H9 (cell line): ENCODE measurements around the gene MBLAC1. TPM values are rescaled to one million over a fixed set of nuclear protein-coding genes. Genes with fewer than 3 reads are reported as not detected.

Experiments
- DNase-seq: peaks from one replicate; pipeline ENCODE4 v3.0.0-alpha.2; 2017
- H2AFZ ChIP-seq: one replicate; pipeline ENCODE4 v1.6.1; 2013; ENCODE audit warnings: mild to moderate bottlenecking, low read length, control low read depth, moderate library complexity
- H2AK5ac ChIP-seq: 2 replicates; pipeline ENCODE4 v1.6.1; 2013; ENCODE audit warnings: low read length, control low read depth, mixed read lengths; ENCODE audit not compliant: insufficient read length
- H2BK120ac ChIP-seq: one replicate; pipeline ENCODE4 v1.6.1; 2013; ENCODE audit warnings: low read depth, mild to moderate bottlenecking, low read length, control low read depth, inconsistent platforms; ENCODE audit not compliant: poor library complexity, severe bottlenecking
- H2BK12ac ChIP-seq: 2 replicates; pipeline ENCODE4 v1.6.1; 2013; ENCODE audit warnings: low read length, control low read depth, mixed read lengths, low read depth; ENCODE audit not compliant: insufficient read length
- H2BK15ac ChIP-seq: 2 replicates; pipeline ENCODE4 v1.6.1; 2013; ENCODE audit warnings: low read depth, low read length, control low read depth
- H2BK20ac ChIP-seq: one replicate; pipeline ENCODE4 v1.6.1; 2013; ENCODE audit warnings: low read depth, mild to moderate bottlenecking, low read length, control low read depth, inconsistent platforms; ENCODE audit not compliant: poor library complexity, severe bottlenecking
- H2BK5ac ChIP-seq: 2 replicates; pipeline ENCODE4 v1.6.1; 2013; ENCODE audit warnings: low read length, control low read depth, mixed read lengths; ENCODE audit not compliant: insufficient read length
- H3K14ac ChIP-seq: 2 replicates; pipeline ENCODE4 v1.6.1; 2013; ENCODE audit warnings: low read length, control low read depth; ENCODE audit not compliant: insufficient read depth
- H3K18ac ChIP-seq: 2 replicates; pipeline ENCODE4 v1.6.1; 2013; ENCODE audit warnings: low read depth, mild to moderate bottlenecking, mixed read lengths, low read length, control low read depth; ENCODE audit not compliant: insufficient read length
- H3K23ac ChIP-seq: 2 replicates; pipeline ENCODE4 v1.6.1; 2013; ENCODE audit warnings: low read length, control low read depth, mixed read lengths, low read depth; ENCODE audit not compliant: insufficient read length
- H3K23me2 ChIP-seq: 2 replicates; pipeline ENCODE4 v1.6.1; 2013; ENCODE audit warnings: low read depth, mild to moderate bottlenecking, mixed read lengths, low read length, control low read depth; ENCODE audit not compliant: insufficient read length, poor library complexity, severe bottlenecking
- H3K27ac ChIP-seq: 2 replicates; pipeline ENCODE4 v1.5.1; 2013; ENCODE audit warnings: low read length, control low read depth, mixed read lengths, low read depth; ENCODE audit not compliant: insufficient read length
- H3K27me3 ChIP-seq: 2 replicates; pipeline ENCODE4 v1.6.1; 2013; ENCODE audit warnings: low read length, control low read depth, inconsistent platforms; ENCODE audit not compliant: insufficient read depth
- H3K4ac ChIP-seq: 2 replicates; pipeline ENCODE4 v1.6.1; 2013; ENCODE audit warnings: low read depth, mild to moderate bottlenecking, control low read depth, inconsistent platforms, low read length, moderate library complexity
- H3K4me1 ChIP-seq: 2 replicates; pipeline ENCODE4 v1.6.1; 2013; ENCODE audit warnings: low read length, control low read depth, inconsistent platforms; ENCODE audit not compliant: insufficient read depth
- H3K4me2 ChIP-seq: 2 replicates; pipeline ENCODE4 v1.6.1; 2013; ENCODE audit warnings: low read length, control low read depth, mixed read lengths; ENCODE audit not compliant: insufficient read length, insufficient read depth
- H3K56ac ChIP-seq: 2 replicates; pipeline ENCODE4 v1.6.1; 2013; ENCODE audit warnings: low read depth, mild to moderate bottlenecking, mixed read lengths, low read length, control low read depth; ENCODE audit not compliant: insufficient read length
- H3K79me1 ChIP-seq: 2 replicates; pipeline ENCODE4 v1.6.1; 2013; ENCODE audit warnings: low read depth, mild to moderate bottlenecking, moderate library complexity, low read length, control low read depth, inconsistent platforms; ENCODE audit not compliant: insufficient read depth, poor library complexity, severe bottlenecking
- H3K79me2 ChIP-seq: 2 replicates; pipeline ENCODE4 v1.6.1; 2013; ENCODE audit warnings: low read length, control low read depth, inconsistent platforms; ENCODE audit not compliant: insufficient read depth
- H3K9ac ChIP-seq: 2 replicates; pipeline ENCODE4 v1.6.1; 2013; ENCODE audit warnings: low read length, control low read depth, mixed read lengths; ENCODE audit not compliant: insufficient read length; ENCODE audit errors: extremely low read depth
- H3K9me3 ChIP-seq: one replicate; pipeline ENCODE4 v1.6.1; 2013; ENCODE audit warnings: low read depth, low read length, inconsistent platforms; ENCODE audit not compliant: control insufficient read depth
- H3T11ph ChIP-seq: one replicate; pipeline ENCODE4 v1.6.1; 2013; ENCODE audit warnings: mild to moderate bottlenecking, low read length, control low read depth, inconsistent platforms
- H4K20me1 ChIP-seq: one replicate; pipeline ENCODE4 v1.6.1; 2013; ENCODE audit not compliant: control insufficient read depth, insufficient read length, insufficient read depth
- H4K5ac ChIP-seq: 2 replicates; pipeline ENCODE4 v1.6.1; 2013; ENCODE audit warnings: low read depth, mild to moderate bottlenecking, mixed read lengths, low read length, control low read depth; ENCODE audit not compliant: insufficient read length
- H4K8ac ChIP-seq: replicated peaks from 2 replicates; pipeline ENCODE4 v1.6.1; 2013; ENCODE audit warnings: low read length, control low read depth, mixed read lengths, low read depth; ENCODE audit not compliant: insufficient read length
- H4K91ac ChIP-seq: 2 replicates; pipeline ENCODE4 v1.6.1; 2013; ENCODE audit warnings: low read depth, mild to moderate bottlenecking, moderate library complexity, mixed read lengths, low read length, control low read depth; ENCODE audit not compliant: insufficient read length
- H3K27ac Mint-ChIP-seq, 3 experiments: 2 replicates in 2 of 3; 3 replicates in 1 of 3; pipeline ENCODE4 v1.8.0; 2020 to 2021; ENCODE audit warnings: mixed read lengths in 3 of 3, mild to moderate bottlenecking in 1 of 3, moderate library complexity in 1 of 3
- H3K27me3 Mint-ChIP-seq: 2 replicates; pipeline ENCODE4 v1.8.0; 2021; ENCODE audit warnings: low read depth, mild to moderate bottlenecking, moderate library complexity, mixed read lengths
- H3K36me3 Mint-ChIP-seq, 3 experiments: 2 replicates in 2 of 3; 3 replicates in 1 of 3; pipeline ENCODE4 v1.8.0; 2020 to 2021; ENCODE audit warnings: low read depth in 3 of 3, mixed read lengths in 3 of 3; ENCODE audit not compliant: insufficient read depth in 1 of 3
- H3K4me1 Mint-ChIP-seq, 2 experiments: 2 replicates each; pipeline ENCODE4 v1.8.0; 2020; ENCODE audit warnings: mixed read lengths in 2 of 2
- H3K4me3 Mint-ChIP-seq, 2 experiments: 2 replicates in 1 of 2; 3 replicates in 1 of 2; pipeline ENCODE4 v1.8.0; 2020 to 2021; ENCODE audit warnings: mild to moderate bottlenecking in 2 of 2, mixed read lengths in 2 of 2, moderate library complexity in 1 of 2
- H3K9me3 Mint-ChIP-seq, 2 experiments: 2 replicates in 1 of 2; 3 replicates in 1 of 2; pipeline ENCODE4 v1.8.0; 2020; ENCODE audit warnings: mild to moderate bottlenecking in 2 of 2, mixed read lengths in 2 of 2, moderate library complexity in 1 of 2
- CTCF ChIP-seq: fragments of 200-600 bp; sonication (generic); conservative IDR thresholded peaks from 3 replicates; pipeline ENCODE4 v1.8.0; 2021; ENCODE audit warnings: antibody characterized with exemption, mild to moderate bottlenecking
- WGBS: extraction: QIAGEN DNeasy Blood & Tissue Kit; methylation state at CpG from one replicate; pipeline ENCODE4 v1.1.7; 2013; ENCODE audit warnings: missing lambda C conversion rate, low lambda C conversion rate, mixed read lengths; ENCODE audit not compliant: insufficient read length; ENCODE audit errors: extremely low coverage; 5-methylcytosine and 5-hydroxymethylcytosine counted together
- total RNA-seq: library from RNA; stranded (reverse); gene quantifications from 2 replicates; pipeline ENCODE4 v1.2.1, GENCODE V29; 2021

MBLAC1 gene
- total RNA-seq, 1 experiment from 2014 or later = 1.9 TPM

- H3K18ac ChIP-seq = no peak overlapping the region
- H3K79me1 ChIP-seq = no peaks in the 10 kb centered on the region
- Mint-ChIP-seq H3K27me3 (no peaks in the 10 kb centered on the region), H3K9me3 (no peaks in the 10 kb centered on the region), H3K4me1 (peaks cover 12 to 16% of the 10 kb centered on the region in 2 experiments), H3K36me3 (peaks cover 6 to 23% (median 17%) of the 10 kb centered on the region in 3 experiments; a peak in 5 of 7 replicates), H3K27ac (peak overlapping the region in 2 of 3 experiments; percentile 5 to 80; a peak in 3 of 7 replicates), H3K4me3 (peak overlapping the region; percentile 96 to 98)
- H2BK15ac ChIP-seq = no peak overlapping the region
- H3K14ac ChIP-seq = no peak overlapping the region
- no peak for TF ChIP-seq CTCF
- H2AFZ ChIP-seq = no peak overlapping the region
- no peaks in the 10 kb centered on the region for H4K20me1 ChIP-seq
- H2BK5ac ChIP-seq = no peak overlapping the region
- no peak overlapping the region for H4K8ac ChIP-seq
- H3K4me2 ChIP-seq = peak overlapping the region; percentile 65
- H3K79me2 ChIP-seq = no peaks in the 10 kb centered on the region
- no peak overlapping the region for H2BK120ac ChIP-seq
- no peak overlapping the region for H4K5ac ChIP-seq
- H3K9me3 ChIP-seq = no peaks in the 10 kb centered on the region
- H3T11ph ChIP-seq = no peak overlapping the region
- H3K27ac ChIP-seq = no peak overlapping the region
- no peak overlapping the region for H3K9ac ChIP-seq
- no peak for DNase-seq
- no peak overlapping the region for H3K23ac ChIP-seq
- H3K23me2 ChIP-seq = peaks cover 5% of the 10 kb centered on the region
- WGBS = no CpG with 5 or more reads among the region's 1 CpG
- H2AK5ac ChIP-seq = no peak overlapping the region
- no peaks in the 10 kb centered on the region for H3K27me3 ChIP-seq
- no peak overlapping the region for H3K56ac ChIP-seq
- H2BK12ac ChIP-seq = no peak overlapping the region
- no peak overlapping the region for H4K91ac ChIP-seq
- H3K4ac ChIP-seq = no peak overlapping the region
- no peak overlapping the region for H2BK20ac ChIP-seq
- no peaks in the 10 kb centered on the region for H3K4me1 ChIP-seq
These were observed 6.1 kb upstream of the MBLAC1 start for GRCh38 chr7:100120733-100121036.
